Left renal cortex interstitium (tissue), 4 donors: ENCODE measurements around the gene CCP110. TPM values are rescaled to one million over a fixed set of nuclear protein-coding genes. Genes with fewer than 3 reads are reported as not detected.

ENCODE experiments used
- DNase-seq, 4 donors: peaks; one replicate each; pipeline ENCODE4 v3.0.0-alpha.2; 2013; ENCODE audit warnings: low read depth in 4 of 4, low spot score in 2 of 4, missing footprints in 1 of 4
- polyA plus RNA-seq, 4 donors: library from polyadenylated mRNA; unstranded; fragments of 120-200 nt; gene quantifications; one replicate each; pipeline ENCODE4 v1.2.1, GENCODE V29; 2013; ENCODE audit not compliant: insufficient read length in 4 of 4

Gene CCP110
- polyA plus RNA-seq, 4 donors, result 22.1 to 40.3 (median 29.7) TPM

- DNase-seq, result peak in 1 of 4 donors; percentile 28
These were observed 66.1 kb downstream of the CCP110 start for GRCh38 chr16:19589771-19590302.

GRCh38 chr16:19595043-19595767 is 71.5 kb downstream of the CCP110 start:
- DNase-seq, result no peak

- no peak for DNase-seq
These were observed 75.2 kb downstream of the CCP110 start for GRCh38 chr16:19598805-19599510.

GRCh38 chr16:19599968-19600716 is 76.4 kb downstream of the CCP110 start:
- DNase-seq, result no peak

GRCh38 chr16:19601083-19601976 is 77.6 kb downstream of the CCP110 start:
- DNase-seq, result peak in 2 of 4 donors; percentile 23 to 34

Other genes starting within 250 kb of the CCP110 start
- gene CLEC19A, start 238.2 kb upstream of the CCP110 start, polyA plus RNA-seq, result under 1 TPM in 2 of 4 donors, not detected in 2; 0.16 to 0.24 TPM
- under 1 TPM; 0.28 to 0.51 (median 0.32) TPM for gene TMC5, start 106.1 kb upstream of the CCP110 start, polyA plus RNA-seq
- gene GDE1, start 1.8 kb upstream of the CCP110 start, polyA plus RNA-seq, result 10 to 100 TPM; 61.0 to 72.6 (median 68.2) TPM
- 10 to 100 TPM; 62.3 to 64.9 (median 63.7) TPM for gene VPS35L, start 31.8 kb downstream of the CCP110 start, polyA plus RNA-seq
- 10 to 100 TPM; 38.9 to 48.5 (median 44.8) TPM for gene KNOP1, start 194.3 kb downstream of the CCP110 start, polyA plus RNA-seq
- gene IQCK, start 194.3 kb downstream of the CCP110 start, polyA plus RNA-seq, result 10 to 100 TPM; 44.7 to 49.6 (median 46.6) TPM